HFF-Myc (cell line): ENCODE data around the gene LRP8.

ENCODE experiments used
- DNase-seq: peaks from one replicate; pipeline ENCODE4 v3.0.0-alpha.2; 2011; ENCODE audit warnings: low read depth; ENCODE audit errors: extremely low read depth
- H3K4me3 ChIP-seq: replicated peaks from 2 replicates; pipeline ENCODE4 v1.5.1; 2011; ENCODE audit warnings: low read depth, mild to moderate bottlenecking, control low read depth, low read length
- TF ChIP-seq, protein P1 (sequence below): IDR thresholded peaks from 2 replicates; pipeline ENCODE4 v1.5.1; 2012; ENCODE audit warnings: mild to moderate bottlenecking, low read depth, low read length, control low read depth; ENCODE audit errors: missing control alignments

LRP8 gene

DNA sequence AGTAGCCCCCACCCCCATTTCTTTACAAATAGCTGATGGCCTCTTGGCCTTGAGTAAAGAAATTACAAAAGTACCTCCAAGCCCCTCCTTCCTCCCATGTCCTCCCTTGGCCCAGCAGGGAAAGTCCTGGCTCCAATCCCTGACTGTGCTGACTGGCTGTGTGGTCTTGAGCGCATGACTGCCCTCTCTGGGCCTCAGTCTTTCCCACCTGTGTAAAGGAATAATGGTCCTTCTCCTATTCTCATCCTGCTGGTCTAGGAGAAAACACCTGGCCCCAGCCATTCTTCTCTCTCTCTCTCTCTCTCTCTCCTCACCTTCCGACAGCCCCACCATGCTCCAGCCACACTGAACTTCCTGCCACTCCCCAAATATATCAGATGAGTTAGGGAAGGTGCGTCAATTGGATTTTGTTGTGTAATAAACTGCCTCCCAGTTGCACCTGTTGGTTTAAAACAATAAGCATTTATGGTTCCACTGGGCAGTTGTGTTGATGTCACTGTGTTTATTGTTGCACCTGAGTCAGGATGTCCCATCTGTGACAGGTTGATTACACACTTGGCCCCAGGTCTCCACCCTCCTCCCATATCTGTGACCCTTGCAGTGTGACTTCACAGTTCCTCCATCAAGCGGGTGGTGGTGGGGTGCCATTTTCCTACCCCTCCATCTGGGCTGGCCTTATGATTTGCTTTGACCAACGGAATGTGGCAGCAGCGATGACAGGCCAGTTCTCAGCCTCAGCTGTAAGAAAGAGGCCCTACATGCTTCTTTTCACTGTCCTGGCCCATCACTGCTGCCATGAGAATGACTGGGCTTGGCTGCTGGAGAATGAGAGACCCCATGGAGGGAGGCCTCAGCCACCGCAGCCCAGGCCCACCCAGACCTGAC, 22.3 kb upstream of the LRP8 start:
- TF ChIP-seq, protein P1, sequence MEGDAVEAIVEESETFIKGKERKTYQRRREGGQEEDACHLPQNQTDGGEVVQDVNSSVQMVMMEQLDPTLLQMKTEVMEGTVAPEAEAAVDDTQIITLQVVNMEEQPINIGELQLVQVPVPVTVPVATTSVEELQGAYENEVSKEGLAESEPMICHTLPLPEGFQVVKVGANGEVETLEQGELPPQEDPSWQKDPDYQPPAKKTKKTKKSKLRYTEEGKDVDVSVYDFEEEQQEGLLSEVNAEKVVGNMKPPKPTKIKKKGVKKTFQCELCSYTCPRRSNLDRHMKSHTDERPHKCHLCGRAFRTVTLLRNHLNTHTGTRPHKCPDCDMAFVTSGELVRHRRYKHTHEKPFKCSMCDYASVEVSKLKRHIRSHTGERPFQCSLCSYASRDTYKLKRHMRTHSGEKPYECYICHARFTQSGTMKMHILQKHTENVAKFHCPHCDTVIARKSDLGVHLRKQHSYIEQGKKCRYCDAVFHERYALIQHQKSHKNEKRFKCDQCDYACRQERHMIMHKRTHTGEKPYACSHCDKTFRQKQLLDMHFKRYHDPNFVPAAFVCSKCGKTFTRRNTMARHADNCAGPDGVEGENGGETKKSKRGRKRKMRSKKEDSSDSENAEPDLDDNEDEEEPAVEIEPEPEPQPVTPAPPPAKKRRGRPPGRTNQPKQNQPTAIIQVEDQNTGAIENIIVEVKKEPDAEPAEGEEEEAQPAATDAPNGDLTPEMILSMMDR = no peak
- DNase-seq = no peak
- H3K4me3 ChIP-seq = no peak overlapping the region

DNA sequence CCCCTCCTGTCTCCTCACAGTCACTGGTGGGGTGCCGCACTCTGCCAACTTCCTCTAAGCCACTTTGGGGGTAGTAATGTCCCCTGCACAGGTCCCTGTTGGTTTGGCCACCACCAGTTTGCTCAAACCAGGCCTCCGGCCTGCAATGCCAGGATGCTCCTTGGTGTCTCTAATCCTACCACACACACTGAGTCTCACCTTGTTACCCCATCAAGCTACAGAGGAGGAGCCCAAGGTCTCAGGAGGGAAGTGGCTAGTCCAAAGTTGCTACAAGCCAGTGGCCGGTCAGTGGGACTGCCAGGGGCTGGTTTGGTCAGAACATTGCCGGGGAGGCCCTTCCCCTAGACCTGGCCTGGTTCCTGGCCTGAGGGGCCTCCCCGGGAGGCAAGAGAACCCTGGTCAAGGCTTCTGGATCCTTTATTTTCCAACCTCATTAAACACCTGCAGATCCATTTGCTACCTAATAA, 21.5 kb upstream of the LRP8 start:
- H3K4me3 ChIP-seq = no peak overlapping the region
- no peak for DNase-seq
- TF ChIP-seq, protein P1 = no peak

DNA sequence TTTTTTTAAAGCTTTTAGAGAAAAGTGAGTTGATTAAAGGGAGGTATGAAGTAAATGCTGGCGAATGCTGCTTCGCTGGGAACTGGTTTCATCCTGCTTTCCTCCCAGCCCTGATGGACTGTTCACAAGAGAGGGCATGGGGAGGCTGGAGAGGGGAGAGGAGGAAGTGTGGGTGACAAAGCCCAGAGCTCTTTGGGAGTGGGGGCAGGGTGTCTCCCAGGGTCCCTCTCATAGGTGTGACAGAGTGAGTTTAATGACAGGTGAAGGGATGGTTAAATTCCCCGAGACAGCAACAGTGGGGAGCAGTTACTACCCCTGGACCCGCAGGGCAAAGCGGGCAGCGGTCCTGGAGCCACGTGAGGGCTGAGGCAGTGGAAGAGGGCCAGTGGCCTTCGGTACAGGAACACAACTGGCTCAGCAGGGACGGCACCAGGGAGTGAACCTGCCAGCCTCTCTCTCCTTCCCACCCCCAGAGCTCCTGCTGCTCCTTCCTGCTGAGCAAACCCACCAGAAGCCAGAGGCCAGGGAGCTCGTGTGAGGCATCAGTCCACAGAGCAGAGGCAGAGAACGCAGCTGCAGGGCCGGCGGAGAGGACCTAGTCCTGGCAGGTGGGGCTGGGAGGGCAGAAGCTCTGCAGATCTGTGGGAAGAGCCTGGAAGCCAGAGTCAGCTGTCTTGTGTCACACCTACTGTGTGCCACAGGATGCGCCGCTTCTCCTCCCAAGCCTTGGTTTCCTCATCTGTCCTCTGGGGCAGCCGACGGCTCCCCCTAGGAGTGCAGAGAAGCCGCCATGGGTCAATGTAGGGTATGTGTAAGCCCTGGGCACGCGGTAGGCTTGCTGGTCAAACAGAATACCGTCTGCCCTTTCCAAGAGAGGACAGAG, 20.9 kb upstream of the LRP8 start:
- TF ChIP-seq, protein P1 = no peak
- no peak overlapping the region for H3K4me3 ChIP-seq
- no peak for DNase-seq

DNA sequence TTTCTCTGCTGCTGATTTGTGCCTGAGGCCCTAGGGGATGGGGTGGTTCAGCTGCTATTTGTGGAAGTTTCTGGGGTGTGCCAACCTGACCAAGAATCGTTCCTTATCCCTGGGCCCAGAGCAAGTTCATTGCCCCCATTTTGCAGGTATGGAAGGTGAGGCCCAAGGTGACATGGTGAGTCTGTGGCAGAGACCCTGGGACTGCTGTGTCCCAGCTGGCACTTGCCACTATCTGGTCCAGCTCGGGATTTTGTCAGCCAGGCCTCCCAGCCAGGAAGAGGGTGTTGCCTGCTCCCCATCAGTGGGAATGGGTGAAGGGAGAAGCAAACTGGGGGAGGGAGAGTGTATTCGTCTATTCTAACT, 18.9 kb upstream of the LRP8 start:
- DNase-seq = no peak
- TF ChIP-seq, protein P1 = no peak

DNA sequence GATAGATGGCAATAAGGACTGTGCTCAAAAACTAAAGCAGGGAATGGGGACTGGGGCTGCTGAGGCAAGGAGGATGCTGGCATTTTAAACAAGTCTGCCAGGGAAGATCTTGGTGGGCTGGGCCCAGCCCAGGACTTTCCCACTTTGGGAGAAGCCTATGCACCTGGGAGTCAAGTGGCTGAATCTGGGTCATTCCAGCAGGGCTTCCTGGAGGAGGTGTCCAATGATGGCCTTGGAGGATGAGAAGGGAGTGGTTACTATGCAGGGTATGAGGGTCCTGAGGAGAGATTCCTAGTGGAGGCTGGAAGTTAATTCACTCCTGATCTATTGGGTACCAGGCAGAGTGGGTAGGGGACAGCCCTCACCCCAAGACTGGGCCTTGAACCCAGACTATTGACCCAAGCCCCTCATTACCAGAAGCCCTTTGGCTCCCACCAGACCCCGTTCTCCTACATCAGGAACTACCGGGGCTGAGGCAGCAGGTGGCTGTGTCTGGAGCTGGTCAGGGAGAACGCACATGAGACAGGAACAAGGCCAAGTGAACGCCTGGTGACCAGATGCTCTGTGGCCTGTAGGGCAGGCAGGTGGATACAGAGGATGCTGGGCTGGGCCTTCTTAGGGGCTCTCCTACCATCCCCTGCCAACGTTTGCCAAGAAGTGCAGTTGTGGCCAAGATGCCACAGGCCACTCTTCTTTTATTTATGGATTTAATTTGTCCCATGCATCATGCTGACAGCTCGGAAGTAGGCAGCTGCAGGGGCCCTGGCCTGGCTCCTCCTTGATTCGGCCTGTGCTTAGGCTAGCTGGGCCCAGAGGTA, 18.3 kb upstream of the LRP8 start:
- no peak for DNase-seq
- no peak overlapping the region for H3K4me3 ChIP-seq
- TF ChIP-seq, protein P1 = no peak

More for the DNA sequence above, 18.9 kb upstream of the LRP8 start:
- H3K4me3 ChIP-seq = no peak overlapping the region
